ENCODE results near the gene TFEB. TPM values are rescaled to one million over a fixed set of nuclear protein-coding genes. Genes with fewer than 3 reads are reported as not detected.

The TFEB gene
- total RNA-seq, 1 donor from 2014 or later, result 3.8 TPM

DNA sequence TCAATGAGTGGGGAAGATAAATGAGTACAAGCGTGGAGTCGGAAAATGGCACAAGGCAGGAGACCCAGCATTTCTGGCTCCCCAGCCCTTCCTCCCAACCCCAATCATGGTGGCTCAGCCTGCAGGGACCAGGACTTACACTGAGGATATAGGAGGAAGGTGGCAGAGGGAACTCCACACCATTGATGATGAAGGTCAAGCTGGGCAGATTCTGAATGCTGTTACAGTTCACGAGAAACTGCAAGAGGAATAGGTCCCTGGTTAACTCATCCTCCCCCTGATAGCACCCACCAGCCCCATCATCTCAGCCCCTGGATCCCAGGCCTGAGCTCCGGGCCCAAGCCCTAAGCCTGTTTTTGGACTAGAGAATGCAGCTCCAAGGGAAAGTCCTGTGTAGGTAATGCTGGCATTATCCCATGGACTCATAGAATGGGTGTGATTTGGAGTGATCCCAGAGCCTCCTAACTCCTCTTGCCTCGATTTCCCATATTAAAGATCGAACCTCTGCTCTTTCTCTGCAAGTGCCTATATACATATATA is 2.3 kb upstream of the TFEB start:
- no peak for DNase-seq (ENCODE audit: low spot score in 2 of 2, unreplicated experiment in 2 of 2)
- peaks cover 11% of the 10 kb centered on the region for H3K4me1 Mint-ChIP-seq
- peaks cover 15% of the 10 kb centered on the region for H3K27me3 Mint-ChIP-seq (ENCODE audit: low read depth)
- H3K27ac Mint-ChIP-seq, result no peak overlapping the region
- TF ChIP-seq, protein P1, sequence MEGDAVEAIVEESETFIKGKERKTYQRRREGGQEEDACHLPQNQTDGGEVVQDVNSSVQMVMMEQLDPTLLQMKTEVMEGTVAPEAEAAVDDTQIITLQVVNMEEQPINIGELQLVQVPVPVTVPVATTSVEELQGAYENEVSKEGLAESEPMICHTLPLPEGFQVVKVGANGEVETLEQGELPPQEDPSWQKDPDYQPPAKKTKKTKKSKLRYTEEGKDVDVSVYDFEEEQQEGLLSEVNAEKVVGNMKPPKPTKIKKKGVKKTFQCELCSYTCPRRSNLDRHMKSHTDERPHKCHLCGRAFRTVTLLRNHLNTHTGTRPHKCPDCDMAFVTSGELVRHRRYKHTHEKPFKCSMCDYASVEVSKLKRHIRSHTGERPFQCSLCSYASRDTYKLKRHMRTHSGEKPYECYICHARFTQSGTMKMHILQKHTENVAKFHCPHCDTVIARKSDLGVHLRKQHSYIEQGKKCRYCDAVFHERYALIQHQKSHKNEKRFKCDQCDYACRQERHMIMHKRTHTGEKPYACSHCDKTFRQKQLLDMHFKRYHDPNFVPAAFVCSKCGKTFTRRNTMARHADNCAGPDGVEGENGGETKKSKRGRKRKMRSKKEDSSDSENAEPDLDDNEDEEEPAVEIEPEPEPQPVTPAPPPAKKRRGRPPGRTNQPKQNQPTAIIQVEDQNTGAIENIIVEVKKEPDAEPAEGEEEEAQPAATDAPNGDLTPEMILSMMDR (IDR thresholded peaks at IDR 0.05; ENCODE audit: unreplicated experiment), result no peak
- H3K9me3 Mint-ChIP-seq, result no peaks in the 10 kb centered on the region
- no peak overlapping the region for H3K4me3 Mint-ChIP-seq
- no peaks in the 10 kb centered on the region for H3K36me3 Mint-ChIP-seq

DNA sequence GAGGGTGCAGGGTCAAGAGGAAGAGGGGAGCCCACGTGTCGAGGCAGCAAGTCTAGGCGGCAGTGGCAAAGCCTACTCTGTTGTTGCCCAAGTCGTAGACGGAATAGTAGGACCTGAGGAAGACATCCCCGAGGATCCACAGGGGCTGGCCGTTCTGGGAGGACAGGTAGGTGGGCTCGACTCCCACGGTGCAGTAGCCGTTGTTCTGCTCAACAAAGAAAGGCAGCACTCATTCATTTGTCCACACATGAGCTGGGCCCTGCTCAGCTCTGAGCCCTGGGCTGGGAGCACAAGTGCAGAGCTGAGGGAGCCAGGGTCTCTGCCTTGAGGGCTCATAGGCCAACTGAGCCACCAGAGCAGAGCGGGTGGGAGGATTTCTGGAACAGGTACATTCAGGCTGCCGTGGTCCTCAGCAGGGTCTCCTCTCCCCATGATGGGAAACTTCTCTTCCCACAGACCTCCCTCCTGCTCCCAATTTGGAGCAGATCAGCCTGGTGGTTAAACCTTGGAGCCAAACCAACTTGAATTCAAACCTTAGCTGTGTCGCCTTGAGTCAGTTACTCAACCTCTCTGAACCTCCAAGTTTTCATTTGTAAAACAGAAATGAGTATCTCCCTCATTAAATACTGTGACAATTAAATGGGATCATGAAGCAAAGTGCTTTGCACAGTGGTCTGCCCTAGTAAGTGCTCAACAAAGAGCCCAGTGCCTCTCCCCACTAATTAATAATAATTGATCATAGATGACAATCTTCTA is 1.6 kb upstream of the TFEB start:
- no peak overlapping the region for H3K27ac Mint-ChIP-seq
- TF ChIP-seq, protein P1 (IDR thresholded peaks at IDR 0.05; ENCODE audit: unreplicated experiment), result no peak
- H3K4me3 Mint-ChIP-seq, result no peak overlapping the region
- DNase-seq (ENCODE audit: low spot score in 2 of 2, unreplicated experiment in 2 of 2), result no peak
- peaks cover 19% of the 10 kb centered on the region for H3K27me3 Mint-ChIP-seq (ENCODE audit: low read depth)
- no peaks in the 10 kb centered on the region for H3K9me3 Mint-ChIP-seq
- peaks cover 11% of the 10 kb centered on the region for H3K4me1 Mint-ChIP-seq
- H3K36me3 Mint-ChIP-seq, result no peaks in the 10 kb centered on the region

DNA sequence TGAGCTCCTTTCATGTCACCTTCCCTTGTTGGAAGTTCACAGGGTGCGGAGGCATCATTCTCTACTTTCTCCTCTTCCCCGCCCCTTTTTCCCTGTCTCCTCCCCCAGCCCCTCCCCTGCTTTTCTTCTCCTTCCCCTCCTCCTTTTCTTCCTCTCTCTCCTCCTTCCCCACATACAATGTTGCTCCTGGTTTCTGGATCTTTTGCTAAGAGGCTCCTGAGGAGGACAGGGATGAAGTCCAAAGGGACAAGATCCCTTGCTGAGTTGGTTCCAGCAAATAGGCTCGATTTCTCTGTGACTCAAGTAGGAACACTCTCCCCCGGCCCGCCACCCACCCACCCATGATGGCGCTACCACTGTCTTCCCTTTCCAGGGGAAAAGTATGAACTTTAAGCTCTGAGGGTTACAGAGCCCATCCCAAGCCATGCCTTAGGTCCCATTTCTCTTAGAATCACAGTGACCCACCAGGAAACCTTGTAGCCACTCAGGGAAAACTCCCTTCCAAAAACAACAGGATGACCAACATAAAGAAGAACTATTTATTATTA is 852 bp upstream of the TFEB start:
- Mint-ChIP-seq H3K27me3 (ENCODE audit: low read depth) (peaks cover 19% of the 10 kb centered on the region), H3K4me1 (peaks cover 11% of the 10 kb centered on the region), H3K4me3 (peak overlapping the region; percentile 58), H3K9me3 (no peaks in the 10 kb centered on the region), H3K36me3 (no peaks in the 10 kb centered on the region), H3K27ac (no peak overlapping the region)
- no peak for DNase-seq (ENCODE audit: low spot score in 2 of 2, unreplicated experiment in 2 of 2)
- TF ChIP-seq, protein P1 (IDR thresholded peaks at IDR 0.05; ENCODE audit: unreplicated experiment), result no peak

DNA sequence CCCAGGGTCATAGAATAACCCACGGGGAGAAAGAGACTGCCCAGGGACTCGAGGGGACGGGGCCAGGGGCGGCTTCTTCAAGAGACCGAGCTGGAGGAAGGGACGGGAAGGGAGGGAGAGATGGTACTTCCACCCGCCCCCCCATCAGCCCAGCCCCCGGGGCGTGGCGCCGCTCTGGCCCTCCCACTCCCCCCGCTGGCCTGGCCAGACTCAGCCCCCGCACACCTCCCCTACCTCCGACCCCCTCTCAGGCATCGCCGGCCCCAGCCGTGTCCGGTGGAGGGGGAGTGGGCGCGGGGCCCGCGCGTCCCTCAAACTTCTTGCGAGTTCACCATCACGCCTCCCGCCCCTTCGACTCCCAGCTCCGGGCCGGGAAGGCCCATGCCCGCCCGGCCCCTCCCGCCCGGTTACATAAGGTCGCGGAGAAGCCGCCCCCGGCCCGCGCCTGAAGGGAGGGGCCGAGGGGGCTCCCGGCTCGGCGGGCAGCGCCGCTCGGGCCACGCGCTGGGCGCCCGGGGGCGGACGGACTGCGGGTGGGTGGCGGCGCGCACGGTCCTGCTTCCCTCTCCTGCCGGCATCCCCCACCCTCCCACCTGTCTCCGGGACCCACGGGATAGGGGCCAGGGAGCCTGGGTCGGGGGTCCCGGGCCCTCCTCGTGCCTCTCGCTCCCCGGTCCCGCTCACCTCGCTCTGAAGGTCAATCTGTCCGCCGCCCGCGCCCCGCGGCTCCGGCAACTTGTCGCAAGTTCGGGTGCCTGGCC is 562 bp downstream of the TFEB start:
- TF ChIP-seq, protein P1 (IDR thresholded peaks at IDR 0.05; ENCODE audit: unreplicated experiment), result no peak
- DNase-seq (ENCODE audit: low spot score in 2 of 2, unreplicated experiment in 2 of 2), result peak; percentile 30 to 49
- no peaks in the 10 kb centered on the region for H3K36me3 Mint-ChIP-seq
- H3K27ac Mint-ChIP-seq, result no peak overlapping the region
- peaks cover 11% of the 10 kb centered on the region for H3K4me1 Mint-ChIP-seq
- peak overlapping the region; percentile 57 for H3K4me3 Mint-ChIP-seq
- H3K9me3 Mint-ChIP-seq, result no peaks in the 10 kb centered on the region
- peaks cover 22% of the 10 kb centered on the region for H3K27me3 Mint-ChIP-seq (ENCODE audit: low read depth)

DNA sequence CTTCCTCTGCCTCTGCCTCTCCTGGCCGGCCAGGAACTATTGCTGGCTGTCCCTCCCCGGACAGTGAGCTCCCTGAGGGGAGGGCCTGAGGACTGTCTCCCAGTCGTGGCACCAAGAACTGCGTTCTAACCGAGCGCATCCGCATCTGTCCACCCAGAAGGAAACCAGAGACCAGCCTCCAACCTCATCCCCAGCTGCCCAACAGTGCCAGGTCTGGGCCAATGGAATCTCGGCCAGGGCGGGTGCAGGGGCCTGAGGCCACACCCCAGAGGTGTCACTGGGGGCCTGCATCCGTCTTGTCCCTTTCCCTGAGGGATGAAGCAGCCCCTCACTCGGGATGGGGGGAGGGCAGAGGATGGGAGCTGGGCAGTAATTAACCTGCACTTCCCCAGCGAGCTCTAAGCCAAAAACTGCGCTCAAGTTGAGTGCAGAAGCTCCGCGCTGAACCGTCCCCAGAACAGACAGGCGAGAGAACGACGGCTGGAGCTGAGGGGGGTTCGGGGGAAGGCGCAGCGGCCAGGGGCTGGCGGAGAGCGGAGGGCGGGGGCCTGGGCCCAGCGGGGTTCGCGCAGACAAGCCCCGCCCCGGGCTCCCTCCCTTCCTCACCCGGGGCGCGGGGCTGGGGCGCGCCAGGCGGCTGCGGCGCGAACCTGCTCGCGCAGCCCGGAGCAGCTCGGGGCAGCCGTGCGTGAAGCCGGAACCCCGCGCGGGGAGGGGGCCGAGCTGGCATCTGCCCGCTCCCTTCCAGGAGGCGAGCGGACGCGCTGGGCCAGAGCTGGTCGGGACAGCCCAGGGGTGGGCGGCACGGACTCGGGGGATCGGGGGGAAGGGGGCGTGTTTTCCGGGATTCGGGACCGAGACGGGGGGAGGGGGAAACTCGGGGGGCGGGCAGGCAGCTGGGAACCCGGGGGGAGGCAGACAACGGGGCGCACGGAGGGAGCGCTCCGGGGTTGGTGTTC is 1.4 kb downstream of the TFEB start:
- TF ChIP-seq, protein P1 (IDR thresholded peaks at IDR 0.05; ENCODE audit: unreplicated experiment), result no peak
- peak; percentile 54 to 69 for DNase-seq (ENCODE audit: low spot score in 2 of 2, unreplicated experiment in 2 of 2)
- H3K27me3 Mint-ChIP-seq (ENCODE audit: low read depth), result peaks cover 24% of the 10 kb centered on the region
- H3K4me3 Mint-ChIP-seq, result peak overlapping the region; percentile 75
- H3K4me1 Mint-ChIP-seq, result peaks cover 9% of the 10 kb centered on the region
- H3K36me3 Mint-ChIP-seq, result no peaks in the 10 kb centered on the region
- no peak overlapping the region for H3K27ac Mint-ChIP-seq
- no peaks in the 10 kb centered on the region for H3K9me3 Mint-ChIP-seq

Data from mesothelial cell of epicardium (in vitro differentiated cells).